Raji (cell line): ENCODE measurements around the gene ARFGEF3.

Experiments
- POLR2A ChIP-seq: IDR thresholded peaks from 2 replicates; pipeline ENCODE4 v1.6.1; 2011; ENCODE audit warnings: low read depth, low read length, control low read depth; ENCODE audit not compliant: insufficient read depth

The ARFGEF3 gene

DNA sequence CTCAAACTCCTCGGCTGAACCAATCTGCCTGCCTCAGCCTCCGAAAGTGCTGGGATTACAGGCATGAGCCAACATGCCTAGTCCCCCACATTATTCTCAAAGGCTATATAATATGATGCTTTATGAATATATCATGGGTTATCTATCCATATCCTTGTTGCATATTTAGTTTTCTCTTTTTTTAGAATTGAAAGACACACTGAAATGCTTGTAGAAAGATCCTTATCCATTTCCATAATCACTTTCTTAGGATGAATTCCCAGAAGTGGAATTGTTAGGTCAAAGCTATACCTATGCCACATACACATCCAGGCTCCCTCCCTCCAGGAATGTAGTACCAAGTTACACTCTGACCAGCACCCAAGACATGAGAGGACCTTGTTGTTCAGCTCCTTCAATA lies 2.5 kb upstream of the ARFGEF3 start:
- TF ChIP-seq POLR2A = no peak

DNA sequence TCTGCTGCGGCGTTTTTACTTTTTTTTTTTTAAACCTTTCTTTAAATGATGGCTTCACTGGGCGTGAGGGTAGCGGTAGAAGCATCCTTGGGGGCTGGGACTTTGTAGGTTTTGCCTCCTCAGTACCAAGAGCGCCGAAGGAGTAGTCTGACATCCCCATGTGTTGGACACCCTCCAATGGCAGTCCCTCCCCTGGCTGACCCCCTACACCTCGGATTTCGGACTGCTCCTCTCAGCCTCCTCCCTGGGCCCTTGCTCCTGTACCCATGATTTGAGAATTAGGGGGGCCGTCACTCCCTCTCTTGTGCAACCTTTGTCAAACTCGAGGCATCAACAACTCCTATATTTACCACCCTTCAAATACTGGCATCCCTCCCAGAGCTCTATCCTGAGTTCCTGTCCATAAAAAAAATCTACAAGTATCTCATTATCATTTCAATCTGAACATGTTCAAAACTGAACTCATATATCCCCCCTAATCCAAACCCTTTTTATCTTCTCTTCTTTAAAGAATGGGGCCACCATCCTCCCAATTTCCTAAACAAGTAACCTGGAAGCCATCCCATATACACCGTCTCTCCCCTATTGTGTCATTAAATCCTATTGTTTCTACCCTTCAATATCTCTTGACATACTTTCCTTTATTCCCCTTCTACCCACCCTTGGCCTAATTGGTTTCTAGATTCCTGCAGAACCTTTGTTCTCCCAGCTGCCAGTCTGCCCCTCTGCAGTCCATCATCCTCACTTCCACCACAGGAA lies 1.2 kb upstream of the ARFGEF3 start:
- TF ChIP-seq POLR2A = no peak

- TF ChIP-seq POLR2A = no peak
These were observed 726 bp upstream of the ARFGEF3 start for GRCh38 chr6:138161088-138161337.

- TF ChIP-seq POLR2A = no peak
These were observed 594 bp downstream of the ARFGEF3 start for GRCh38 chr6:138162111-138162954.

DNA sequence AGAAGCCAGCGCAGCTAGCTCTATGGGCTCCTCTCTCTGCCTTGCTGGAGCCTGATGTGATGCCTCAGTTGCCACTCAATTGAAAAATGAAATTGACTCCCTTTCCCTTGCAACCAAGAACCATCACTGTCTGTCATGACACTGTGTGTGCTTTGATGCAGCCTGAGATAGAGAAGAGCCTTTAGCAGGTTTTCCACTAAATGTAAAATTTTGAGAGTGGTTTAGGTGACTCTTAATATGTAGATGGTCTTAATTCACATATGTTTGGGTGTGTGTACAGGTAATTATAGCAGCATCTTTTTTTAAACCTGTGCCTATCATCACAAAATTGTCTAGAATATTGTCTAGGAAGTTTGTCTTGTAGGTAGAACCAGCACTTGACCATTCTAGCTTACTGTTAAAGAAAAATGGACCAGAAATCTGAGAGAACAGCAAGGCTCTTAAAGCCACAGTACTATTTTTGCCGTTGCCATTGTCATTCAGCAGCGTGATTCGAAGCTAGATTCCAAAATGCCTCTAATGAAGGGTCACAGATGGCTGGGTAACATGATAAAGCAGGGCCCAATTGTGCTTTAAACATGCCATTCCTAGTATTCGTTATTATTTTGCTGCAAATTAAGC lies 1.3 kb downstream of the ARFGEF3 start:
- no peak for TF ChIP-seq POLR2A

GRCh38 chr6:138175596-138175995 lies 13.9 kb downstream of the ARFGEF3 start:
- TF ChIP-seq POLR2A = no peak

GRCh38 chr6:138176652-138177232 lies 15.0 kb downstream of the ARFGEF3 start:
- TF ChIP-seq POLR2A = no peak

- no peak for TF ChIP-seq POLR2A
These were observed 21.4 kb downstream of the ARFGEF3 start for GRCh38 chr6:138182939-138183789.

- TF ChIP-seq POLR2A = no peak
These were observed 22.0 kb downstream of the ARFGEF3 start for GRCh38 chr6:138183790-138184134.

- TF ChIP-seq POLR2A = no peak
These were observed 22.5 kb downstream of the ARFGEF3 start for GRCh38 chr6:138184230-138184629.

DNA sequence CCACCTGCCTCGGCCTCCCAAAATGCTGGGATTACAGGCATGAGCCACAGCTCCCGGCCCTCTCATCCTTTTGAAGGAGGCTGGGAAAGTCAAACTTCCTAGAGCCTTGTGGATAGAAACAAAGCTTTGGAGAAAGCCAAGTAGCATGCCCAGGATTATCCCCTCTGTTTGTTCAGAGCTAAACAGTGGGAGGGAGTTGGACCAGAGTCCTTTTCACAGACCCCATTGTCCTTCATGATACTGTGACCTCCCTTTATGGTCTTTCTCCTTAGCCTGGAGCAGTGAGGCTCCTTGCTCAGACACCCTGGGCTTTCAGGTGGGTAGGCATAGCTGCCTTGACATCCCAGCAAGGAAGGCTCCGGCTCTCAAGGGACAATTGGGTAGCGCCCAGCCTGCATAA lies 25.4 kb downstream of the ARFGEF3 start:
- no peak for TF ChIP-seq POLR2A

DNA sequence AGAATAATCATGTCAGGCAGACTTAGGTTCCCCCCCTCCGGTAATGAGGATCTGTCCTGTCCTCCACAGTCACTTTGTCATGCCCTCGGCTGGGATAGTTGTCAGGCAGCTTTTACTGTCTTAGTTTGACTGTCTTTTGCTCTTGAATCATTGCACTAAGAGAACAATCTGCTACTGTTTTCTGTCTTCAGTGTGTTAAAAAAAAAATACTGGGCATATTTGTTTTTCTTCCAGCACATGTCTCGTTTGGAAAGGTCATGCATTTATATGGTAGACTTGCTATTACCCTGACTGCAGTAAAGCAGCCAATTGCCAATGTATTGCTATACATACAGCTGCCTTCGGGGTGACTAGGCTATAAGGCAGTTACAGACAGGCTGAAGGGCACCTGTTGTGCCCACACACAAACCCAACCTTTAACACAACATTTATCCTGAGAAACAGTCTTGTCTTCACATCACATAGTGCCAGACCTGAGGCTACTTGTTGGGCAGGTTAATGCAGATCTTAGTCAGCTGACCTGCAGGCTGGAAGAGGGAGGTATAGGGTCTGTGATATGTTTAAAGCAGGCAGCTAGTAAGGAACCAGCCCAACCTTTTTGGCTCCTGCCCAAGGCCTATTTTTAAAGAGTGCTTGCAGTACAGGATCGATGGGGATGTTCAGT lies 26.7 kb downstream of the ARFGEF3 start:
- TF ChIP-seq POLR2A = no peak

DNA sequence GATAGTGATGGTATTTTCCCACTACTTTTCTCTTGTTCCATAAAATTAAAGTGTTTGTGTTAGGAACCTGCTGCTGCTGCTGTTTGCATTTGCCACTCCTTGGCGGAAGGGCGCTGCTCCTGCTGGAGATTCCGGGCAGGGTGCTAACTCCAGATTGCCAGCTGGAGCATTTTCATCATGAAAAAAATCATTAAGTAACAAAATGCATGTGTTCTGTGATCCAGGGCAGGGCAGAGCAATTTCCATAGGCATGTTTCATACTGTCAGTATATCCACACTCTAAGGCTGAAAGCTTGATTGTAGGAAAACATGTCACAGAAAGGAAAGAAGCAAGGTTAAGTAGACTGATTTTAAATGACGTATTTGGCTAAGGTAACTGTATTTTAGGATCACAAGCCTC lies 32.5 kb downstream of the ARFGEF3 start:
- no peak for TF ChIP-seq POLR2A

DNA sequence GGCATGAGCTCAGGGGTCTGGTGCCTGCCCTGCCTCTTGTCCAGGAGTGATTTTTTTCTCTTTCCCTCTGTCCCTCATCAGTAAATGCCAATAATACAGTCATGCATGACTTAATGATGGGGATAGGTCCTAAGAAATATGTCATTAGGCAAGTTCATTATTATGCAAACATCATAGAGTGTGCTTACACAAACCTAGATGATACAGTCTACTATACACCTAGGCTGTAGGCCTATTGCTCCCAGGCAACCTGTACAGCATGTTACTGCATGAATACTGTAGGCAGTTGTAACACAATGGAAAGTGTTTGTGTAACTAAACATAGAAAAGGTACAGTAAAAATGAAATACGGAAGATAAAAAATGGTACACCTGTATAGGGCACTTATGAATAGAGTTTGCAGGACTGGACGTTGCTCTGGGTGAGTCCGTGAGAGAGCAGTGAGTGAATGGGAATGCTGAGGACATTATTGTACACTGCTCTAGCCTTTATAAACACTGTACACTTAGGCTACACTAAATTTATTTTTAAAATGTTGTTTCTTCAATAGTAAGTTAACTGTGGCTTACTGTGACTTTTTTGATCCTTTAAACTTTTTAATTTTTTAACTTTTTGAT lies 34.5 kb downstream of the ARFGEF3 start:
- TF ChIP-seq POLR2A = no peak
